K562 (cell line): ENCODE data around the gene P3H1. TPM values are rescaled to one million over a fixed set of nuclear protein-coding genes. Genes with fewer than 3 reads are reported as not detected.
A peak's percentile ranks its signal among the peaks of the same experiment; 100 is the strongest.

Source experiments
- GTF2E2 ChIP-seq: fragments of 200-800 bp; sonication (Bioruptor generic); IDR thresholded peaks from 2 replicates; pipeline ENCODE4 v1.6.1; 2016; ENCODE audit warnings: missing genetic modification characterization, missing compliant biosample characterization
- HDAC8 ChIP-seq: fragments of 450-650 bp; IDR thresholded peaks from 2 replicates; pipeline ENCODE4 v1.6.1; 2016; ENCODE audit warnings: mild to moderate bottlenecking, missing genetic modification characterization, moderate library complexity, missing compliant biosample characterization
- SMC3 ChIP-seq: conservative IDR thresholded peaks from 2 replicates; pipeline ENCODE4 v1.6.1; 2011; ENCODE audit warnings: low read depth, low read length, improper control_type of control experiment; ENCODE audit not compliant: insufficient read depth
- TBP ChIP-seq: optimal IDR thresholded peaks from 2 replicates; pipeline ENCODE3; 2011; ENCODE audit warnings: low read depth, low read length, improper control_type of control experiment
- ZFP1 ChIP-seq: fragments of 450-650 bp; formaldehyde crosslinking; IDR thresholded peaks from 2 replicates; pipeline ENCODE4 v1.4.0; 2020; ENCODE audit warnings: mild to moderate bottlenecking, mixed read lengths
- polyA plus RNA-seq, 8 experiments: library from polyadenylated mRNA; depleted of rRNA in 4 of 8; stranded (reverse) in 5 of 8; unstranded in 3 of 8; fragments of >200 nt; fragmentation: Nextera tagmentation in 2 of 8; fragmentation: Illumina TruSeq in 1 of 8; extraction: Ambion mirVana in 2 of 8; extraction: Trizol in 1 of 8; gene quantifications; 2 replicates each; pipeline versions ENCODE4 v1.2.1 to v1.2.3, GENCODE V29; 2011 to 2014; ENCODE audit warnings: inconsistent platforms in 1 of 8, missing spikeins in 1 of 8
- total RNA-seq, 7 experiments: library from RNA; depleted of rRNA in 6 of 7; stranded (reverse); fragments of >200 nt in 6 of 7; fragmentation: Illumina TruSeq in 2 of 7; extraction: Trizol in 2 of 7; gene quantifications; 2 replicates each; pipeline versions ENCODE4 v1.2.1 to v1.2.3, GENCODE V29; 2011 to 2021; ENCODE audit warnings: low replicate concordance in 1 of 7
- TF ChIP-seq, protein P1 (sequence below): sonication (generic); formaldehyde crosslinking; IDR thresholded peaks from 2 replicates; pipeline ENCODE4 v1.8.1; 2022; ENCODE audit warnings: missing genetic modification reagents
- TF ChIP-seq, protein P2 (sequence below): fragments of 250-450 bp; sonication (Bioruptor Pico); IDR thresholded peaks from 2 replicates; pipeline ENCODE4 v1.8.0; 2021; ENCODE audit warnings: borderline replicate concordance, mild to moderate bottlenecking, moderate library complexity; ENCODE audit not compliant: poor library complexity, severe bottlenecking
- TF ChIP-seq, protein P3 (sequence below): fragments of 150-350 bp; conservative IDR thresholded peaks from 2 replicates; pipeline ENCODE4 v1.6.1; 2014; ENCODE audit warnings: low read length
- TF ChIP-seq, protein P4 (sequence below): fragments of 450-650 bp; IDR thresholded peaks from 2 replicates; pipeline ENCODE4 v1.6.1; 2018; ENCODE audit warnings: mild to moderate bottlenecking, low read depth; ENCODE audit not compliant: partially characterized antibody
- TF ChIP-seq, protein P5 (sequence below): sonication (generic); formaldehyde crosslinking; IDR thresholded peaks from 2 replicates; pipeline ENCODE4 v1.8.0; 2022; ENCODE audit warnings: mild to moderate bottlenecking, missing genetic modification reagents, borderline replicate concordance

Gene P3H1
- total and polyA plus RNA-seq, 9 of the 15 experiments (the other 6 are each of a cell fraction or from before 2014, with no cell fraction given), result 1.7 to 81.7 (median 45.7) TPM

DNA sequence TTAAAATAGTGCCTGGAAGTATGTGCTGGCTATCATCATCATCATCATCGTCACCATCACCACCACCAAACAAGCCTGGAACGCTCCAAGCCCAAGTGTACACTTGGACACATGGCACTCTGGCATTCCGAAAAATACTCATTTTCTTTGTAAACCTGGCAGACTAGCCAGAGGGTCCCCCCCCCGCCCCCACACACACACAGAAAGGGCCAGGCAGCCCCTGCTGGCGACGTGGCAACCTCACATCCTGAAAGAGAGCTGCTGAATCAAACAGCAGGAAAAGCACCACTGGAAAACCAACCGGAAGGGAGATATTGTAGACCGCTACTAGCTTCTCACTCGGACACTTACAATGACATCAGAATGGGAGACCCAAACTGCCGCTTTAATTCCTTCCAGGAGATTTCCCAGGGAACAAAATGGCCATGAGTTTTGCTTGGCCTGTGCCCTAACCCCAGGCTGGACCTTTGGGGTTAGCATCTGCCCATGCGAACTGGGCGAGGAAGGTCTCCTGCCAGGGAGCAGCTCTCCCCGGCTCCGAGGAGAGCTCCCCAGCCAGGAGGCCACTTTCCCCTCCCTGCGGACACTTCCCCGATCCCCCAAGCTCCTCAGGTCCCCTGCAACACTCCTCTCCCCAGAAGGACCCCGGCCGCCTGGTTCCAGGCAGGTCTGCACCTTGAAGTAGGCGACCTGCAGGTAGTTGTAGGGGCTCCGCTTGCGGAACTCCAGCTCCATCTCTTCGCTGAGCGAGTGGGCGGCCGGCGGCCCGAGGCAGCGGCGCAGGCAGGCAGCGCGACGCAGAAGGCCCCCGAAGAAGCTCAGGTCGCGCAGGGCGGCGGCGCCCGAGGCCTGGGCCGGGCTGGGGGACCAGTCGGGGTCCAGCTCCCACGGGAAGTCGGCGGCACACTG lies 742 bp downstream of the P3H1 start (continued):
- TF ChIP-seq, protein P1, sequence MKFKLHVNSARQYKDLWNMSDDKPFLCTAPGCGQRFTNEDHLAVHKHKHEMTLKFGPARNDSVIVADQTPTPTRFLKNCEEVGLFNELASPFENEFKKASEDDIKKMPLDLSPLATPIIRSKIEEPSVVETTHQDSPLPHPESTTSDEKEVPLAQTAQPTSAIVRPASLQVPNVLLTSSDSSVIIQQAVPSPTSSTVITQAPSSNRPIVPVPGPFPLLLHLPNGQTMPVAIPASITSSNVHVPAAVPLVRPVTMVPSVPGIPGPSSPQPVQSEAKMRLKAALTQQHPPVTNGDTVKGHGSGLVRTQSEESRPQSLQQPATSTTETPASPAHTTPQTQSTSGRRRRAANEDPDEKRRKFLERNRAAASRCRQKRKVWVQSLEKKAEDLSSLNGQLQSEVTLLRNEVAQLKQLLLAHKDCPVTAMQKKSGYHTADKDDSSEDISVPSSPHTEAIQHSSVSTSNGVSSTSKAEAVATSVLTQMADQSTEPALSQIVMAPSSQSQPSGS (CRISPR knock-in tag), result no peak
- TF ChIP-seq TBP (peak; percentile 26), ZFP1 (CRISPR knock-in tag) (no peak), HDAC8 (0 out of 2 replicates have a peak, but pooled peaks have one; percentile 49), SMC3 (peak; percentile 17; the same call in 1 of the 2 replicates), GTF2E2 (tag) (peak; percentile 37; the same call in 1 of the 2 replicates)
- TF ChIP-seq, protein P2, sequence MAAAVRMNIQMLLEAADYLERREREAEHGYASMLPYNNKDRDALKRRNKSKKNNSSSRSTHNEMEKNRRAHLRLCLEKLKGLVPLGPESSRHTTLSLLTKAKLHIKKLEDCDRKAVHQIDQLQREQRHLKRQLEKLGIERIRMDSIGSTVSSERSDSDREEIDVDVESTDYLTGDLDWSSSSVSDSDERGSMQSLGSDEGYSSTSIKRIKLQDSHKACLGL (CRISPR knock-in tag), result no peak
- TF ChIP-seq, protein P3, sequence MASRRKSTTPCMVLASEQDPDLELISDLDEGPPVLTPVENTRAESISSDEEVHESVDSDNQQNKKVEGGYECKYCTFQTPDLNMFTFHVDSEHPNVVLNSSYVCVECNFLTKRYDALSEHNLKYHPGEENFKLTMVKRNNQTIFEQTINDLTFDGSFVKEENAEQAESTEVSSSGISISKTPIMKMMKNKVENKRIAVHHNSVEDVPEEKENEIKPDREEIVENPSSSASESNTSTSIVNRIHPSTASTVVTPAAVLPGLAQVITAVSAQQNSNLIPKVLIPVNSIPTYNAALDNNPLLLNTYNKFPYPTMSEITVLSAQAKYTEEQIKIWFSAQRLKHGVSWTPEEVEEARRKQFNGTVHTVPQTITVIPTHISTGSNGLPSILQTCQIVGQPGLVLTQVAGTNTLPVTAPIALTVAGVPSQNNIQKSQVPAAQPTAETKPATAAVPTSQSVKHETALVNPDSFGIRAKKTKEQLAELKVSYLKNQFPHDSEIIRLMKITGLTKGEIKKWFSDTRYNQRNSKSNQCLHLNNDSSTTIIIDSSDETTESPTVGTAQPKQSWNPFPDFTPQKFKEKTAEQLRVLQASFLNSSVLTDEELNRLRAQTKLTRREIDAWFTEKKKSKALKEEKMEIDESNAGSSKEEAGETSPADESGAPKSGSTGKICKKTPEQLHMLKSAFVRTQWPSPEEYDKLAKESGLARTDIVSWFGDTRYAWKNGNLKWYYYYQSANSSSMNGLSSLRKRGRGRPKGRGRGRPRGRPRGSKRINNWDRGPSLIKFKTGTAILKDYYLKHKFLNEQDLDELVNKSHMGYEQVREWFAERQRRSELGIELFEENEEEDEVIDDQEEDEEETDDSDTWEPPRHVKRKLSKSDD, result no peak
- TF ChIP-seq, protein P4, sequence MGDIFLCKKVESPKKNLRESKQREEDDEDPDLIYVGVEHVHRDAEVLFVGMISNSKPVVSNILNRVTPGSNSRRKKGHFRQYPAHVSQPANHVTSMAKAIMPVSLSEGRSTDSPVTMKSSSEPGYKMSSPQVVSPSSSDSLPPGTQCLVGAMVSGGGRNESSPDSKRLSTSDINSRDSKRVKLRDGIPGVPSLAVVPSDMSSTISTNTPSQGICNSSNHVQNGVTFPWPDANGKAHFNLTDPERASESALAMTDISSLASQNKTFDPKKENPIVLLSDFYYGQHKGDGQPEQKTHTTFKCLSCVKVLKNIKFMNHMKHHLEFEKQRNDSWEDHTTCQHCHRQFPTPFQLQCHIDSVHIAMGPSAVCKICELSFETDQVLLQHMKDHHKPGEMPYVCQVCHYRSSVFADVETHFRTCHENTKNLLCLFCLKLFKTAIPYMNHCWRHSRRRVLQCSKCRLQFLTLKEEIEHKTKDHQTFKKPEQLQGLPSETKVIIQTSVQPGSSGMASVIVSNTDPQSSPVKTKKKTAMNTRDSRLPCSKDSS, result no peak
- TF ChIP-seq, protein P5, sequence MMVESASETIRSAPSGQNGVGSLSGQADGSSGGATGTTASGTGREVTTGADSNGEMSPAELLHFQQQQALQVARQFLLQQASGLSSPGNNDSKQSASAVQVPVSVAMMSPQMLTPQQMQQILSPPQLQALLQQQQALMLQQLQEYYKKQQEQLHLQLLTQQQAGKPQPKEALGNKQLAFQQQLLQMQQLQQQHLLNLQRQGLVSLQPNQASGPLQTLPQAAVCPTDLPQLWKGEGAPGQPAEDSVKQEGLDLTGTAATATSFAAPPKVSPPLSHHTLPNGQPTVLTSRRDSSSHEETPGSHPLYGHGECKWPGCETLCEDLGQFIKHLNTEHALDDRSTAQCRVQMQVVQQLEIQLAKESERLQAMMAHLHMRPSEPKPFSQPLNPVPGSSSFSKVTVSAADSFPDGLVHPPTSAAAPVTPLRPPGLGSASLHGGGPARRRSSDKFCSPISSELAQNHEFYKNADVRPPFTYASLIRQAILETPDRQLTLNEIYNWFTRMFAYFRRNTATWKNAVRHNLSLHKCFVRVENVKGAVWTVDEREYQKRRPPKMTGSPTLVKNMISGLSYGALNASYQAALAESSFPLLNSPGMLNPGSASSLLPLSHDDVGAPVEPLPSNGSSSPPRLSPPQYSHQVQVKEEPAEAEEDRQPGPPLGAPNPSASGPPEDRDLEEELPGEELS (CRISPR knock-in tag), result peak; percentile 28; the same call in 1 of the 2 replicates
